OCI-M2 (cell line): ENCODE results near the gene COQ9.

Source experiments
- DNase-seq: peaks from one replicate; lab custom pipeline; 2025; ENCODE audit not compliant: unreplicated experiment; lab: John Stamatoyannopoulos, UW

The COQ9 gene

DNA sequence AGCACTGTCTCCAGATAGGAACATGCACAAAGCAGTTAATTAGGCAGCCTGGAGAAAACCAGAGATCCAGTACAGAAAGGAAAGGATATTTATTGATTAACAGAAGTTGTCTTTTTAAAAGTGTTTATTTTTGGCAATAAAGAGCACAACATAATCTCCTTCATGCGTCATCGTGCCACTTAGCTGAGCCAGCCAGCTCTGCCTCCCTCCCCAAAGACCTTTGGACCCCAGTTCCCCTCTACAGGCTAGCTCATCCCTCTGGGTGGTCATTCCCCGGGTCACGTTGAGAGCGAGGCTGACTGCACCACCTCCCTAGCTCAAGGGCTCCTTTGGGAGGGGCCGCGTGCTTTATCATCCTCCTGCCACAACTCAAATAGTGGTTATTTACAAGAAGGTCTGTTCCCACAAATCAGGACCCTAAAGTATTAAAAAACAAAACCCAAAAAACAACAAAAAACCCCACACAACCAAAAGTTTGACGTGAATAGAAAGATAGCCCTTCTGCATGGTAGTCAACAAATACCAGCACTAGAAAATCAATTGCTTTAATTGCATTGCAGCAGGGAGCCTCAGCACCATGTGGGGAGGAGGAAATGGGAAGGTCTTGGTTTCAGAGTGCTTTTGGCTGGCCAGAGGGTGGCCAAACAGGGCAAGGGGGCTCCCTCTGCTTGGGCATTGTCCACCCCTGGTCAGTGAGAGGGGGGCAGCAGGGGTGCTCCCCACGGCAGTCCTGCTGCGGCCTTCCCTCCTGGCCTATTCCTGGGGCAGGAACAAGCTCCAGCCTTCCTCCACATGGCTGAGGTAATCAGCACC, 24.8 kb downstream of the COQ9 start:
- no peak for DNase-seq

DNA sequence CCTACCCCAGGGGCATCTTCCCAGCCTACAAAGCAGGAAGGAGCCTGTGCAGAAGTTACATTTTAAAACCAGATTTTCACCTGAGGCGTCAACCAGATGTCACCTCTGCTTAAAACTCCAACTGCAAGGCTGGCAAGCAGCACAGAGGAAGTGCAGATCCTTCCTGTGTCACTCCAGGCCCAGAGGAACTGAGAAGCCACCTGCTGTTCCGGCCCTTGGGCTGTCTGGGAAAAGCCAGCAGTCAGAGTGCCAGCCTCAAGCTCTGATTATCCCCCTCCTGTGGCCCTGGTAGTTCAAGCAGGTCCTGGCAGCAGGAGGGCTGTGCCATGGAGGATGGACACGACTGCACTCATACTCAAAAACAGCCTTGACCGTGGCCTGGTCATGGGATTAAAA, 25.4 kb downstream of the COQ9 start:
- no peak for DNase-seq

DNA sequence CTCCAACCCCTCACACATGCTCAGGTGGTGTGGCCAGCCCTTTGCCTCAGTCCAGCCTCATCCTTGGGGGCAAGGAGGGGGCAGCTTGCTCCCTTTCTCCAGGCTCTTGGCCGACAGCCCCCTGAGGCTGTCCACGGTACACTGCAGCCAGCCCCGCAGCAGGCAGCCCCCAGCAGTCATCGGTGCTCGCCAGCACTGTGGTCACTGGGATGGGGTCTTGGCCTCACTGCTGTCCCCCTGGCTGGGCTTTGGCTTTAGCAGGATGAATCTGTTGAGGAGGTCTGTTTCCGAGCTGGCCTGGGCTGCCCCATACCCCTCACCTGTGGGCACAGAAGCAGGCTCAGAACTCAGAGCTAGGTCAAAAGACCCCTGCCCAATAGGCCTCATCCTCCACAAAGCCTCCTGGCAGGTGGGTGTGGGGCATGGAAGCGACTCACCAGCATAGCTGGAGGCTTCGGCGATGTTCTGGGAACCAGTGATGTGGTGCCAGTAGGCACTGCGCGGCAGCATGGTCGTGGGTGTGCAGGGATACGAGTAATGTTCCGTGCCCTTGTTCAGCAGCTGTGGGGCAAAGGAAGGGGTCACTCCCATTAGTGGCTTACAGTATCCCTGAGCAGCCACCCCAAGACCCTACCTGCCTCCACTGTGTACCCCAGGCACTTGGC, 26.0 kb downstream of the COQ9 start:
- no peak for DNase-seq

DNA sequence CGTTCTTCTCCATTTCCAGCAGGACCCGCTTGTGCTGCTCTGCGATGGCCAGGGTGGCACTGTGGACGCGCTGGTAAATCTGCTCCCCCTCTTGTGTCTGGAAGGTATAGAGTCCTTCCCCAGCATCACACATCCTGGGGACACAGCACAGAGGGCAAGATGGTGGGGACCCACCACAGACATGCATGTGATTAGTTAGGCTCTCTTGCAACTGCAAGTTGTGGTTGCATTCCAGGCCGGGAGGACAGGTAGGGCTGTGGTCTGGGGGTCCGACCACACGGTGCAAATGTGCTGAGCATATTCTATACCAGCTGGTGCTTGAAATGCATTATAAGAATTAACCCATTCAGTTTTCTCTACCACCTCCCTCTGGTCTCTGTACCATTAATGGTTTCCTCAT, 26.6 kb downstream of the COQ9 start:
- DNase-seq: no peak

DNA sequence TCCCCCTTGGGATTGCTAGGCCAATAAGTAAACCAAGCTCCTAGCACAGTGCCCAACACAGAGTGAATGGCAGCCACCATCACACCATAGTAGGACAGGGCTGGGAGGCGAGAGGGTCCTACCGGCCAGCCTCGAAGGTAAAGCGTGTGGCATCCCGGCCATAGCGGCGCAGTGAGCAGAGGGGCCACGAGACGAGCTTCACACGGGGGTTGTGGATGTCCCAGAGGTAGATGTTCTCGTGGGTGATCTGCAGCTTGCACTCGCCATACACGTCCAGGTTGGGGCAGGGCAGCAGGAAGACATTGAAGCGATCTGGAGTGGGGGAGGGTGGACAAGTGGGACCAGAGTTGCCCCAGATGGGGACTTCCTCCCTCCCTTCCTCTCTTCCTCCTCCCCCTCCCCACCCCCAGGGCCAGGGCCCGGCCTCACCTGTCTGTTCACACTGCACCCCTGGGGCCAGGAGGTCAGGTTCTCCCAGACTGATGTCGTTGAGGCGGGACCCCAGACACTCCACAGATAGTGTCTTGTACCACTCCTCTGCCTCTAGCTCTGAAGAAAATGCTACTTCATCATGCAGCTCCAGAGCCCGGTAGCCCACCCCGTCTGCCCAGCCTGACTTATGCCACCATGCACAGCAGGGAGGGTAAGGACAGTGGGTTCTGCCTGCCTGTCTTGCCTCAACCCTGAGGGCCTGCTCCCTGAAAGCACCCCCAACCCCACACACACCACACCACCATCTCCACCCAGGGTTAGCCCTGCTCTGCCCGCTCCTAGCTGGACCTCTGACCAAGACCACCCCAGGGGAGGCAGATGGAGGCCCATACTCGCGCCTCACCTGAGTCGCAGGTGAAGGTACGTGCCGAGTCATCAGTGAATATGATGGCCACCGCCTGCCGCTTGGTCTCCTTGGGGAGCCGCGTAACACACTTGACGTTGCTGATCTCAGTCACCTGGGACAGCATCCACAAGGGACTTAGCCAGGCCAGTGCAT, 27.7 kb downstream of the COQ9 start:
- no peak for DNase-seq

DNA sequence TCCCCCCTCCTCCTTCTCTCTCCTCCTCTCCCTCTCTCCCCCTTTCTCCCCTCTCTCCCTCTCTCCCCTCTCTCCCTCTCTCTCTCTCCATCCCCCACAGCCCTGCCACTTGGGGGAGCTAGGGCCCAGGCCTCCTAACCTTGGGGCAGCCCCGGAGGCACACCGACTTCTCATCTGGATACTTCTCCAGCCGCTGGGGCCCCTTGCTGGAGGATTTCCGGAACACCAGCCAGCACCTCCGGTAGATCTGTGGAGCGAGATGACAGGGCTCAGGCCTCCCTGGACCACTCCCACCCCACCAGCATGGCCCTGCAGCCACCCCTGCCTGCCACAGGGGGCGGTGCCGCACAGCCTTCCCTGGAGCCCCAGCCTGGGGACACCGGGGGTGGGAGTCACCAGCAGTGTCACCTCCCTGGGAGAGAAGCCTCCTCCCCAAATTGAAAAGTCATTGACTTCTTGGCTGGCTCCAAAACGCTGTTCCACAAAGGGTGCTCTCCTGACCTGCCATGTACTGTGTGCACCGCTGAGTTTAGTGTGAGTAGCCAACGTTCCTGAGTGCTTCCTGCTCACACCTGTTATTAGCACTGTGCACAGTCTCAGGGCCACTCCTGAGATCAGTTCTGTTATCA, 28.5 kb downstream of the COQ9 start:
- peak; percentile 54 for DNase-seq

DNA sequence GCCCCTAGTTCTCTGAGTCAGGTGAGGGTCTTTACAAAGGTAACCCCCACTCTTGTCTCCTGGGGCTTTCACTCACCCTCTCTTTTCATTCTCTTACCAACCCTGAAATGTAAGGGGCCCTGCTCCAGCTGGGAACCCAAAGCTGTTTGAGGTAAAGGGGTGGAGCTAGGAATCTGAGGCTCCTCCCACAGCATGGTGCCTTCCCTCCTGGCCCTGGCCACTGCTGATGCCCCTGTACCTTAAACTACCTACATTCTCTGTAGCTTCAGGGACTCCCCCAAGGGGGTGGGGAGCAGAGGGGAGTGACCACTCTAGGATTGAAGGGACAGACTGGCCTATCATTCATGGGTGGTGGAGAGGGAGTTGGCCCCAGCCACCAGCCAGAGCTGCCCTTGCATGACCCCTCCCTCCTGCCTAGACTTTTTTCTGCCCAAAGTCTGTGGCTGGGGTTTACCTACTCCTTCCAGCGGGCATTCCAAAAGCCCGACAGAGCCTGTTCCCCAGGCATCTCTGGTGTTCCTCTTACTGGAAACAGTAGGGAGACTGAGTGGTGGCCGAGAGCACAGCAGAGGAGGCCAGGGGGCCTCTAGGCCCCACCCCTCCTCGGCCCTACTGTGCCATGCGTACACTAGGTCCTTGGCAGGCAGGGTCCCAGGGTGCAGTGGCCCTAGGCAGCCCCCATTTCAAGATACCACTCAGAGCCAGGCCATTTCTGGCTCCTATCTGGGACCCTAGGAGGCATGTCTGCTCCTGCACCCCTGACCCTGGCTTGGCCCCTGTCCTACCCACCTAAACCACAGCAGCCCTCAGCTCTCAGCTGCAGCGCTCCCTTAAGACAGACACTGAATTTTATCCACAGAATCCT, 29.5 kb downstream of the COQ9 start:
- no peak for DNase-seq

DNA sequence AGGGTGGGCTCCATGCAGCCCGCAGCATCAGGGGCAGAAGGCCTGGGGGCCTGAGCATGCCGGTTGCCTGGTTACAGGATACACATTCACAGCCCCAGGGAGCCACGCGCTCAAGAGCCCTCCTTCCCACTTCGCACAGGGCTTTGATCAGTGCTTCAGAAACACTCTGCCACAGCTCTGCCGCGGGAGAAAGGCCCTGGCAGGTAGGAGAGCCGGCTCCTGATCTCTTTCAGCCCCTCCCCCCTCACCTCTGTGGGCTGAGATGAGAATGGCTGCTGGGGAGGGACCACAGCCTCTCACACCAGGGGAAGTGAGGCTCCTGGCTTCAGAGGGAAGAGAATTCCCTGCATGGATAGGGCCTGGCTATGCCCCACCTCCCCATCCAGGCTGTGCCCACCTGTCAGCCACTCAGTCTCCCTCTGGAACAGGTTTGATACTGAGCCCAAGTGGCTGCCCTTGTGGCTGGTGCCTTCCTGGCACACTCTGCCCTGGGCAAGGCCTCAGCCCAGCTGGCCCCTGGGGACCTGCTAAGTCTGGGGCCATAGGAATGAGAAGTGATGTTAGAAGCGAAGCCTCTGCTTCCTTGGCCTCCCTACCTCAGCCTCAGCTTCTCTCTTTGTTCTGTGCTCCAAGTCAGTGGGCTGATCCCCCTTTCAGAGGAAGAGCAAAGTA, 30.4 kb downstream of the COQ9 start:
- no peak for DNase-seq

DNA sequence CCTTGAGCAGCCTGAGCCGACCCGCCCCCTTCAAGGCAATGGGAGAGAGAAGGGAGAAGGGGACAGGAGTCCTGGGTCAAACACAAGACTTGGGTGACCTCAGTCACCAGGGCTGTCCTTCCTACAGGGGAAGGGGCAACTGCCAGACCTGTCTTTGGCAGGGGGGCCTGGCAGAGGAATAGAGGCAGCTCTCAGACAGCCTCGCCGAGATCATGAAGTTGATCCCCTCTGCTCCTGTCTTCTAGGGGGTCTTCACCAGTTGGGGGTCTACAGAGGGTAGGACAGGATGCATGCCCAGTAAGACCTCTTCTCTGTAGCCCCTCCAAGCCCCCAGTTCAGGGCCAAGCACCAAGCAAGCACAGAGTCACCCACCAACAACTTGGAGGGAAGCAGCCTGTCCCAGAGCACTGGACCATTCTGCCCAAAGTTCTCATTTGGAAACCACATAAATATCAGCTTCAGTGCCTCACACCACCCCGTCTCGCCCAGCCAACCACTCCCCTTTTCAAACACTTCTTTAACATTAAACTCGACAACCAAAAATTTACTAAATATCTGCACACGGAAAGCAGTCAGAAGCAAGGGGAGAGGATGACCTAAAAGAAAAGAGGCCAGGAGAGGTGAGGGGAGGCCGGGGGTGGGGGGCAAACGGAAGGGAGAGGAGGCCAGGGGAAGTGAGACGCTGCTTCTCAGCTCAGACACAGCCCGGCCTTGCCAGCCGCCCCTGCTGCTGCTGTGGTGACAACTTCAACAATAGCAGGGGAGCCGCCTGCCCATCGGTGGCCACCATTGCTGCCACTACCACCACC, 31.3 kb downstream of the COQ9 start:
- DNase-seq: no peak

DNA sequence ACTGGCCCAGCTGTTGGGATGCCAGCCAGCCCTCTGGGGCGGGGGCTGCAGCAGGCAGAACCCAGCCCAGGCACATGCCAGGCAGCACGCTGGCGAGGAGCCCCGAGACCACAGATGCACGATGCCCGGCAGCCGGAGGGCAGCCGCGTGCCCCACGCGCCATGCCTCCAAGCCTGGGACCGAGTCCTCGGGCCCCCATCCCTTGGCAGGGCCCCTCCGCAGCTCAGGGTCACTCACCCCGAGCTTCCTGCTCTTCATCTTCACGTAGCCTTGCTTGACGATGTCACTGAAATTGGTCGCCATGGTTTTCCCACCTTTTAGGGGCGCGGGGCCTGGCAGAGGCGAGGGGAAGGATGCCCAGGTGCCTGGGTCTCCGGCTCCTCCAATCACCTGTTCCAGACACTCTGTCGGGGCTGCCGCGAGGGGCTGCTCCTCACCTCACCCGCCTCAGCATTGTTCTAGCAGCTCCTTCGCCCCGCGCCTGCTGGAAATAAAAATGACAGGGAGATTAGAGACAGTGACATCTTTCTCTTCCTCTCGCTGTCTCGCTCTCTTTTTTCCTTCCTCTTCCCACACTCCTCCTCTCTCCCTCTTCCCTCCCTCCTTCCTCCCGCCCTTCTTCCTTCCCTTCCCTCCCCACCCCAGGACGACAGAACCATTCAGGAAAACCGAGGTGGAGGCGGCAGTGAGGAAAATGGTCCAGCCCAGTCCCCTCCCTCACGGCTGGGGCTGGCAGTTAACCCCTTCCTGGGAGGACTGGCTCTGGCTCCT, 32.1 kb downstream of the COQ9 start:
- no peak for DNase-seq

DNA sequence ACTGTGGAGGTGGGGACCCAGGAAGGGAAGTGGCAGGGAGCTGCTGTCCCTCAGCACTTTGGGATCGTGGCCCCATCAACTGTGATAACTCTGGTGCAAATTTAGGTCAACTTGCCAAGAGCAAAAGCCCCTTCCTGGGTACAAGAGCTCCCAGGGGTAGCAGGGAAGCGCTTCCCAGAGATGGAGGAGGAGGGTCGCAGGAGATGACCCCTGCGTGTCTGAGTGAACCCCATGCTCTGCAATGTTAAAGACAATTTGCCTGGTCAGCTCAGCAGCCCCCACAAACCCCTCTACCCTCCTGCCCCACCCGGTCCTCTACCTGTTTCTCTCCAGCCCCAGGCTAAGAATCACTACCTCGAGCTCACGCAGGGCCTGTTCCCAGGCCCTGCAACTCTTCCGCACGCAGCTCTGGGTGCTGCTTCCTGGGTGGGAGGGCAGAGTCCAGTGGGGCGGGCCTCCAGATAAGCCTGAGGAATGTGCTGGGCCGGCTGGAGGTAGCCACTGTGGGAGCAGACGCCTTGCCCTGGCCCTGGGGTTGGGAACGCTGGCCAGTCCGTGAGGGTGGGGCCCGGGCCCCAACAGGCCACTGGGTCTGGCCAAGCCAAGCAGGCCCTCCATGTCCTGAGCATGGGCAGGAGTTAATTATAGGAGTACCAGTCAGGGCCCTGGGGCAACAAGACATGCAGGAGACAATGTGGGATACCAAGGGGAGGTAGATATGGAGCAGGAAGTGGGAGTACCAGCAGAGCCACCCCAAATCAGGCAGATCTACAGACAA, 32.9 kb downstream of the COQ9 start:
- no peak for DNase-seq

DNA sequence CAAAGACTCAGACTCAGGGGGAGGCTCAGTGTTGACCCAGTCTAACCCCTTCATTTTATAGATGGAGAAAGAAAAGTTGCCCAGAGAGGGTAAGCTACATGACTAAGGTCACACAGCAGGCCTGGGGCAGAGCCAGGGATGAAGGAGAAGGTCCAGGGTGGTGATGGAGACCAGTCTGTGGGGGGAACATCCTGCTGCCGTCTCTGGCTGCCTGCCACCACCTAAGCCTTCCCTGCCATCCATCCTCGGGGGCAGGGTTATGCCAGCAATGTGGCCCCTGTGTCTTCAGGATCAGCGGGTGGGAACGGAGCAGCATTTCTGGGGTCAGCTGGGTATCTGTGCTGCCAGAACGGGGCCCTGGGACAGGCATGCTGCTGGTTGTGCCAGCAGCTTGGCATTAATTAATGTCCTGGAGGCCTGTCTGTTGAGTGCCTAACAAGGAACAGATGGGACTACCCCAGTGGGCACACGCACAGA, 33.5 kb downstream of the COQ9 start:
- no peak for DNase-seq

DNA sequence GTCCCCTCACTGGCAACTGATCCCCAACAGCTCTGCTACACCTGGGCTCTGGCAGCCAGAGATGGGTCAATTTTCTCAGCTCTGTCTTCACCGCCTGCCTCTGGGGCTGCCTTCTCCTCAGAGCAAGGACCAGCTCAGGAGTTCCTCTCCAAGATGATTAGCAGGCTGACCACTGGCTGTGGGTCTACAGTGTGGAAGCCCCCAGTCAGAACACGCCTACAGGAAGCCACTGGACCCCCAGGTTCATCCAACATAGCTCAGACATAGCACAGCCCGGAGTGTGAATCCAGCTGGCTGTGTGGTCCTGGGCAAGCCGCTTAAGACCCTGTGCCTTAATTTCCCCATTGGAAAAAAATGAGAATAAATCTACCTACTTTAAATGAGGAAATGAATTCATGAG, 34.1 kb downstream of the COQ9 start:
- no peak for DNase-seq

DNA sequence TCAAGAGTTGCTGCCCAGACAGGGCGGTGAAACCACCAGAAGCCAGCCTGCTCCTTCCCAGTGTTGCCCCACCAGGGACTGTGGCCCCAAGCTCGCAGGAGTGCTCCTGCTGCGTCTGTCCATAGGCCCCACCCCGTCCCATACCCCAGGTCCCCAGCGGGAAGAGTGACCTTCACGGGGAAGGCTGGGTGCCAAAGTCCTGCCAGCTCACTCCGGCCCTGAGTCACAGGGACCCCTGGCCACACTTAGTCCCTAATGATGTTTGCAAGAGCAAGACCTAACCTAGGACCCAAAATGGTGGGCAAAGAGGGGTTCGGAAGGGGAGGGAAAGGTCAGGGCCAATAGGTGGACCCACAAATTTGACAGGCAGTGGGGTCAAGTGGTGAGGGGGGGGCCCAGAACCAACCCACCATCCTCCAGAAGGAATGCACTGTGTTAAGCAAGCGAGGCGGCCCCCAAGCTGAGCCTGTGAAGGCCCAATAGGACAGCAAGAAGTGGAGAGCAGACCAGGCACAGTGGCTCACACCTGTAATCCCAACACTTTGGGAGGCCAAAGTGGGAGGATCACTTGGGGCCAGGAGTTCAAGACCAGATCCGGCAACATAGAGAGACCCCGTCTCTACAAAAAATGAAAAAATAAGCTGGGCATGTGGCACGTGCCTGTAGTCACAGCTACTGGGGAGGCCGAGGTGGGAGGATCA, 35.7 kb downstream of the COQ9 start:
- DNase-seq: no peak

DNA sequence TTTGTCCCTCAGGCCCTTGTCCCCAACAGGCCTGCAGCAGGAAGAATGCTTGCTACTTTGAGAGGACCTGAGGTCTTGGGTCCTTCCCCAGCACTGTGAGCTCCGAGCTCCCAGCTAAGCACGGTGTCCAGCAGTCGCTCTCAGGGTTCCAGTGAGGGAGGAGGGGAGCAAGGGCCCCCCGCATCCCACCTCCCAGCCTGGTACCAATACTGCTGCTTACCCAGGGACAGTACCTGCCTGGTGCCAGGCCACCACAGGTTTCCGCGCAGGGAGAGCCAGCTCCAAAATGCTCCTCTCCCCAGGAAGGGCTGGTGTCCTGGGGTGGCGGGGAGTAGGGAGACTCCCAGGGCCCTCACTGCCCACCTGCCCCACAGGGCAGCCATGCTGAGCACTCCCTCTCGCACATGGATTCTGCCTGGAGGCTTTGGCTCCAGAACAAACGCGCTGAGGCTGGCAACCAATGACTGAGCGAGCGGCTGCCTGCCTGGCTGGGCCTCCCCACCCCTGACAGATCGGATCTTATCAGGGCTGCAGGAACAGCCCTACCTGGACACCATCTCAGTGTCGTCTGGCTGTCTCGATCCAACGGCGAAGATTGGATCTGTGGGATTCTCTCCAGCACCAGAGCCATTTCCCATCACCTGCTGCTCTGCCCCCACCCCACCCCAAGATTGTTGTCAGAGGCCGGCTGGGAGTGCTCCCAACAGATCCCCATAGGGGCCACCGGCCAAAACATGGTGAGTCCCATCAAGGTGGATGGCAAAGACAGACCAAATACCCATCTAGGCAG, 36.6 kb downstream of the COQ9 start:
- no peak for DNase-seq

DNA sequence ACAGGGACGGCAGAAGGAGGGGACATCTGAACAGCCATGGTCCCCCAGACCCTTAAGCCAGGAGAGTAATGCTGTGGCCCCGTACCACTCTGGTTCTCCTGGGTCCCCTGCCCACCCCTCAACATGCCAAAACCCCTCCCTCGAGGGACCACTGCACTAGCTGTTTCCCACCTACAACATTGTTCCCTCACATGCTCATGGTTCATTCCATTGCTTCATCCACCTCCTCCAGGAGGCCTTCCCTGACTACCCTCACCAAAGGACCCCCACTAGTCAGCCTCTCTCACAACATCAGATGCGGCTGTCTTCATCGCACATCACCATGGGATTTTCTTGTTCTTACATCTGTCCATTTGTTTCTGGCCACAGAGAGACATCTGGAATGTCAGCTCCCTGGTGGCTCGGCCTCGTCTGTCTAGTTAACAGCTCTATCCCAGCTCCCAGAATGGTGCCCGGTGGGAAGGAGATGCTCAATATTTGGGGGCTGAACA, 37.3 kb downstream of the COQ9 start:
- DNase-seq: no peak
